GM23248 (cell line): ENCODE results near the gene ASS1. TPM values are rescaled to one million over a fixed set of nuclear protein-coding genes. Genes with fewer than 3 reads are reported as not detected.

ENCODE experiments used
- DNase-seq: peaks from one replicate; pipeline ENCODE4 v3.0.0-alpha.2; 2015
- H2AFZ ChIP-seq: fragments of 200-600 bp; sonication (generic); 2 replicates; pipeline ENCODE4 v1.6.1; 2016; ENCODE audit warnings: antibody characterized with exemption
- H3F3A ChIP-seq: fragments of 200-600 bp; sonication (generic); 2 replicates; pipeline ENCODE4 v1.6.1; 2016; ENCODE audit warnings: mild to moderate bottlenecking, antibody characterized with exemption, mixed run types; ENCODE audit not compliant: insufficient read depth
- H3K27ac ChIP-seq: fragments of 200-600 bp; sonication (generic); 2 replicates; pipeline ENCODE4 v1.5.1; 2016; ENCODE audit warnings: mild to moderate bottlenecking
- H3K27me3 ChIP-seq: fragments of 200-600 bp; sonication (generic); replicated peaks from 2 replicates; pipeline ENCODE4 v1.6.1; 2016; ENCODE audit warnings: mild to moderate bottlenecking; ENCODE audit not compliant: insufficient read depth
- H3K36me3 ChIP-seq: fragments of 200-600 bp; sonication (generic); 2 replicates; pipeline ENCODE4 v1.6.1; 2016; ENCODE audit warnings: low read depth, mild to moderate bottlenecking
- H3K4me1 ChIP-seq: fragments of 200-600 bp; sonication (generic); 2 replicates; pipeline ENCODE4 v1.6.1; 2016; ENCODE audit warnings: mild to moderate bottlenecking; ENCODE audit not compliant: insufficient read depth
- H3K4me2 ChIP-seq: fragments of 200-600 bp; sonication (generic); one replicate; pipeline ENCODE4 v1.6.1; 2016; ENCODE audit warnings: mild to moderate bottlenecking; ENCODE audit not compliant: unreplicated experiment
- H3K4me3 ChIP-seq: fragments of 200-600 bp; sonication (generic); 2 replicates; pipeline ENCODE4 v1.5.1; 2016; ENCODE audit warnings: mild to moderate bottlenecking
- H3K79me2 ChIP-seq: fragments of 200-600 bp; sonication (generic); 2 replicates; pipeline ENCODE4 v1.6.1; 2016; ENCODE audit warnings: mild to moderate bottlenecking; ENCODE audit not compliant: insufficient read depth
- H3K9ac ChIP-seq: fragments of 200-600 bp; sonication (generic); 2 replicates; pipeline ENCODE4 v1.6.1; 2016; ENCODE audit warnings: mild to moderate bottlenecking
- H3K9me2 ChIP-seq: fragments of 200-600 bp; sonication (generic); 2 replicates; pipeline ENCODE4 v1.6.1; 2016; ENCODE audit warnings: mixed run types, mild to moderate bottlenecking, moderate library complexity; ENCODE audit not compliant: insufficient read depth
- H3K9me3 ChIP-seq: fragments of 200-600 bp; sonication (generic); one replicate; pipeline ENCODE4 v1.6.1; 2017; ENCODE audit warnings: low read depth
- H4K20me1 ChIP-seq: fragments of 200-600 bp; sonication (generic); 2 replicates; pipeline ENCODE4 v1.6.0; 2016; ENCODE audit not compliant: insufficient read depth
- EZH2 ChIP-seq: fragments of 200-600 bp; sonication (generic); IDR thresholded peaks from 2 replicates; pipeline ENCODE4 v1.6.1; 2018; ENCODE audit warnings: antibody characterized with exemption, mild to moderate bottlenecking; ENCODE audit not compliant: insufficient read depth, poor library complexity, severe bottlenecking
- EZH2phosphoT487 ChIP-seq: fragments of 200-600 bp; sonication (generic); IDR thresholded peaks from 2 replicates; pipeline ENCODE4 v1.6.1; 2018; ENCODE audit warnings: antibody characterized with exemption, moderate library complexity, mild to moderate bottlenecking, low read depth; ENCODE audit not compliant: insufficient read depth
- WGBS, 2 experiments: methylation state at CpG; one replicate each; pipeline ENCODE4 v1.1.6; 2015 to 2017; ENCODE audit warnings: low lambda C conversion rate in 2 of 2, low coverage in 1 of 2; ENCODE audit errors: missing lambda C conversion rate in 2 of 2; 5-methylcytosine and 5-hydroxymethylcytosine counted together
- in situ Hi-C: fragments of 300-500 bp; cut with MboI; formaldehyde crosslinking; loops from 2 replicates; pipeline ENCODE4 v1.15.0; 2020
- polyA plus RNA-seq: library from polyadenylated mRNA; unstranded; fragments of >200 nt; fragmentation: Nextera tagmentation; extraction: Ambion mirVana; gene quantifications from 2 replicates; pipeline ENCODE4 v1.2.1, GENCODE V29; 2016
- total RNA-seq: library from RNA; depleted of rRNA; stranded (reverse); fragments of >200 nt; shearing (Covaris generic); gene quantifications from 2 replicates; pipeline ENCODE4 v1.2.3, GENCODE V29; 2014

The ASS1 gene
- total and polyA plus RNA-seq, 2 experiments from 2014 or later = 124 to 216 TPM

- 69 to 70% methylated on average over 6 of the region's 6 CpGs for WGBS, 2 experiments
- no peak for DNase-seq
Observed at GRCh38 chr9:130438382-130438981, 6.3 kb upstream of the ASS1 start.

GRCh38 chr9:130441031-130441430 is 3.7 kb upstream of the ASS1 start:
- no peak overlapping the region for H3K27ac ChIP-seq
- H3K79me2 ChIP-seq = no peaks in the 10 kb centered on the region
- no peak overlapping the region for H2AFZ ChIP-seq
- no peaks in the 10 kb centered on the region for H4K20me1 ChIP-seq
- DNase-seq = no peak
- H3K4me1 ChIP-seq = peaks cover 4% of the 10 kb centered on the region
- H3K9ac ChIP-seq = no peak overlapping the region
- no peaks in the 10 kb centered on the region for H3K9me2 ChIP-seq
- in situ Hi-C loops = no loop called here
- 83 to 92% methylated on average over 1 of the region's 1 CpG for WGBS, 2 experiments
- H3K4me2 ChIP-seq = no peak overlapping the region
- TF ChIP-seq EZH2 (no peak), EZH2phosphoT487 (no peak)
- H3K36me3 ChIP-seq = no peaks in the 10 kb centered on the region
- H3K27me3 ChIP-seq = no peaks in the 10 kb centered on the region
- H3K9me3 ChIP-seq = peaks cover 5% of the 10 kb centered on the region
- H3K4me3 ChIP-seq = no peak overlapping the region
- peaks cover 5% of the 10 kb centered on the region; the same call in 1 of the 2 replicates for H3F3A ChIP-seq

More at GRCh38 chr9:130438382-130438981, 6.3 kb upstream of the ASS1 start:
- Histone ChIP-seq H3K4me1 (no peaks in the 10 kb centered on the region), H3K4me2 (no peak overlapping the region), H3F3A (no peaks in the 10 kb centered on the region), H4K20me1 (no peaks in the 10 kb centered on the region), H2AFZ (no peak overlapping the region), H3K9ac (no peak overlapping the region), H3K27me3 (no peaks in the 10 kb centered on the region), H3K27ac (no peak overlapping the region), H3K9me2 (no peaks in the 10 kb centered on the region), H3K79me2 (no peaks in the 10 kb centered on the region), H3K36me3 (no peaks in the 10 kb centered on the region), H3K9me3 (peaks cover 5% of the 10 kb centered on the region), H3K4me3 (no peak overlapping the region)
- in situ Hi-C loops = no loop called here
- no peak for TF ChIP-seq EZH2phosphoT487
- no peak for TF ChIP-seq EZH2

- Histone ChIP-seq H2AFZ (no peak overlapping the region), H3K9me3 (peaks cover 5% of the 10 kb centered on the region), H3K9me2 (no peaks in the 10 kb centered on the region), H3K9ac (no peak overlapping the region), H3K4me2 (no peak overlapping the region), H3K27ac (no peak overlapping the region), H3F3A (peaks cover 14% of the 10 kb centered on the region), H3K79me2 (peaks cover 8% of the 10 kb centered on the region), H4K20me1 (no peaks in the 10 kb centered on the region), H3K4me1 (peaks cover 21% of the 10 kb centered on the region), H3K36me3 (no peaks in the 10 kb centered on the region), H3K27me3 (no peaks in the 10 kb centered on the region), H3K4me3 (no peak overlapping the region)
- DNase-seq = no peak
- in situ Hi-C loops = no loop called here
- TF ChIP-seq EZH2phosphoT487 (no peak), EZH2 (no peak)
- WGBS, 2 experiments = 84 to 88% methylated on average over 8 to 9 of the region's 9 CpGs
Observed at GRCh38 chr9:130442746-130443455, 1.9 kb upstream of the ASS1 start.

- WGBS, 2 experiments = 60 to 61% methylated on average over 6 of the region's 6 CpGs
- H3K36me3 ChIP-seq = no peaks in the 10 kb centered on the region
- H3K4me3 ChIP-seq = no peak overlapping the region
- H3K4me1 ChIP-seq = peaks cover 26% of the 10 kb centered on the region
- H3K27ac ChIP-seq = no peak overlapping the region
- H3K9ac ChIP-seq = no peak overlapping the region
- H2AFZ ChIP-seq = no peak overlapping the region
- no peak overlapping the region for H3K4me2 ChIP-seq
- H3K27me3 ChIP-seq = no peaks in the 10 kb centered on the region
- H3K9me2 ChIP-seq = no peaks in the 10 kb centered on the region
- peaks cover 5% of the 10 kb centered on the region for H3K9me3 ChIP-seq
- peaks cover 13% of the 10 kb centered on the region for H3K79me2 ChIP-seq
- H3F3A ChIP-seq = peaks cover 14% of the 10 kb centered on the region
- in situ Hi-C loops = no loop called here
- DNase-seq = no peak
- no peak for TF ChIP-seq EZH2
- no peak for TF ChIP-seq EZH2phosphoT487
- H4K20me1 ChIP-seq = no peaks in the 10 kb centered on the region
Observed at GRCh38 chr9:130443456-130443801, 1.3 kb upstream of the ASS1 start.
